Mesothelial cell of epicardium (in vitro differentiated cells): Measurements from ENCODE around the gene BTBD16. TPM values are rescaled to one million over a fixed set of nuclear protein-coding genes. Genes with fewer than 3 reads are reported as not detected.

ENCODE experiments used
- DNase-seq, 2 experiments: peaks; one replicate each; pipeline ENCODE4 v3.0.0; 2021; ENCODE audit warnings: low spot score in 2 of 2; ENCODE audit not compliant: unreplicated experiment in 2 of 2
- H3K27ac Mint-ChIP-seq: 2 replicates; pipeline ENCODE4 v1.8.0; 2021; ENCODE audit warnings: mixed read lengths
- H3K27me3 Mint-ChIP-seq: 2 replicates; pipeline ENCODE4 v1.8.0; 2021; ENCODE audit warnings: low read depth, mixed read lengths
- H3K36me3 Mint-ChIP-seq: 2 replicates; pipeline ENCODE4 v1.8.0; 2021; ENCODE audit warnings: mixed read lengths
- H3K4me1 Mint-ChIP-seq: 2 replicates; pipeline ENCODE4 v1.8.0; 2021; ENCODE audit warnings: mixed read lengths
- H3K4me3 Mint-ChIP-seq: 2 replicates; pipeline ENCODE4 v1.8.0; 2021; ENCODE audit warnings: mild to moderate bottlenecking, moderate library complexity, mixed read lengths
- H3K9me3 Mint-ChIP-seq: 2 replicates; pipeline ENCODE4 v1.8.0; 2021; ENCODE audit warnings: mixed read lengths
- total RNA-seq: library from RNA; stranded (reverse); gene quantifications from 3 replicates; pipeline ENCODE4 v1.2.1, GENCODE V29; 2021
- TF ChIP-seq, protein P1 (sequence below): fragments of 200-600 bp; sonication (generic); IDR thresholded peaks from one replicate; pipeline ENCODE4 v1.5.0; 2021; ENCODE audit warnings: antibody characterized with exemption; ENCODE audit not compliant: unreplicated experiment

The BTBD16 gene
- total RNA-seq, 1 donor from 2014 or later, result not detected

DNA sequence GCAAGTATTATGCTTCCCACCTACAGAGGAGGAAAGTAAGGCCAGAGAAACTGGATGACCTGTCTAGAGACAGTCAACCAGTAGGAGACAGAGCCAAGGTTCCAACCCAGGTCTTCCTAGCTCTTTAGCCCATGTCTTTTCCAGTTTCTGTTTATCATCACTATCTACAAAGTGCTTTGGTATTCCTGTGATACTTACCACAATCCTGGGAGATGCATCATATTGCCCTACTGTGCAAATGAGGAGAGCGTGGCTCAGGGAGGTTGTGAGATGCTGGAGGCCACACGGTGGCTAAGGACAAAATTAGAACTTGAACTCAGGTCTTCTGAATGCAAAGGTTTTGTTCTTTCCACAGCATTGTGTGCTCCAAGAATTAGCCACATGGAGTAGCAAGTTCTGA, 92.2 kb downstream of the BTBD16 start:
- Mint-ChIP-seq H3K36me3 (no peaks in the 10 kb centered on the region), H3K4me3 (no peak overlapping the region), H3K9me3 (peaks cover 18% of the 10 kb centered on the region), H3K4me1 (no peaks in the 10 kb centered on the region), H3K27me3 (peaks cover 13% of the 10 kb centered on the region), H3K27ac (no peak overlapping the region)
- TF ChIP-seq, protein P1, sequence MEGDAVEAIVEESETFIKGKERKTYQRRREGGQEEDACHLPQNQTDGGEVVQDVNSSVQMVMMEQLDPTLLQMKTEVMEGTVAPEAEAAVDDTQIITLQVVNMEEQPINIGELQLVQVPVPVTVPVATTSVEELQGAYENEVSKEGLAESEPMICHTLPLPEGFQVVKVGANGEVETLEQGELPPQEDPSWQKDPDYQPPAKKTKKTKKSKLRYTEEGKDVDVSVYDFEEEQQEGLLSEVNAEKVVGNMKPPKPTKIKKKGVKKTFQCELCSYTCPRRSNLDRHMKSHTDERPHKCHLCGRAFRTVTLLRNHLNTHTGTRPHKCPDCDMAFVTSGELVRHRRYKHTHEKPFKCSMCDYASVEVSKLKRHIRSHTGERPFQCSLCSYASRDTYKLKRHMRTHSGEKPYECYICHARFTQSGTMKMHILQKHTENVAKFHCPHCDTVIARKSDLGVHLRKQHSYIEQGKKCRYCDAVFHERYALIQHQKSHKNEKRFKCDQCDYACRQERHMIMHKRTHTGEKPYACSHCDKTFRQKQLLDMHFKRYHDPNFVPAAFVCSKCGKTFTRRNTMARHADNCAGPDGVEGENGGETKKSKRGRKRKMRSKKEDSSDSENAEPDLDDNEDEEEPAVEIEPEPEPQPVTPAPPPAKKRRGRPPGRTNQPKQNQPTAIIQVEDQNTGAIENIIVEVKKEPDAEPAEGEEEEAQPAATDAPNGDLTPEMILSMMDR, result no peak
- no peak for DNase-seq

DNA sequence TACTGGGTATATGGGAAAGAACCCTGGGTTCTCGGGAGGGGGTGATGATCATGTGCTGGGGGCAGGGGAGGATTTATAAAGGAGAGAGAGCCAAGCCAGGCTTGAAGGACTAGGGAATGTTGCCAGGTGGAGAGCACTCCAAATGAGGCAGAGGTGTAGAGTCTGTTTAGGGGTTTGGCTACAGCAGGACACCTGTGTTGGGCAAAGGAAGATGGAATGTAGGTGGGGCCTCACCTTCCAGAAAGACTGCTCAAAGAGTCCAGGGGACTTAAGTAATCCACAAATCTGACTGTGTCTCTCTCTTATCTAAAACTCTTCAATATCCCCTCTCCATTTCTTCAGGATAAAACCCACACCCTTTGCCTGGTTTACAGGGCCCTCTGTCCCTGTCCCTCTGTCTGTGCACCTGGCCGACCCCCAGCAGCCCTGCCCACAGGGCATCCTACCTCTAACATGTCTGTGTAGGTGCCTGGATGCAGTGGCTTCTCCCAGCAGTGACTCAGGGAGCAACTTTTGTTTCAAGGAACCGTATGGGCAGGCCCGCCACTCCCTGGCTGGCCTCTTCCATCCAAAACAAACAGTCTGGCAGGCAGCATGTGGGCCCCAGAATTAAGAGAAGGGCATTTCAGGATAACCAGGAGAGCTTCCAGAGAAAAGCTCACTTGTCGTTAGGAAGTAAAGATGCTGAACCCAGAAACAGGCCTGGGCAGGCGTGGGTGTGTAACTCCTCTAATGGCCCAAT, 92.8 kb downstream of the BTBD16 start:
- DNase-seq, result no peak
- Mint-ChIP-seq H3K9me3 (peaks cover 12% of the 10 kb centered on the region), H3K27me3 (peaks cover 13% of the 10 kb centered on the region), H3K36me3 (no peaks in the 10 kb centered on the region), H3K4me1 (no peaks in the 10 kb centered on the region), H3K4me3 (no peak overlapping the region), H3K27ac (no peak overlapping the region)
- TF ChIP-seq, protein P1, result no peak

DNA sequence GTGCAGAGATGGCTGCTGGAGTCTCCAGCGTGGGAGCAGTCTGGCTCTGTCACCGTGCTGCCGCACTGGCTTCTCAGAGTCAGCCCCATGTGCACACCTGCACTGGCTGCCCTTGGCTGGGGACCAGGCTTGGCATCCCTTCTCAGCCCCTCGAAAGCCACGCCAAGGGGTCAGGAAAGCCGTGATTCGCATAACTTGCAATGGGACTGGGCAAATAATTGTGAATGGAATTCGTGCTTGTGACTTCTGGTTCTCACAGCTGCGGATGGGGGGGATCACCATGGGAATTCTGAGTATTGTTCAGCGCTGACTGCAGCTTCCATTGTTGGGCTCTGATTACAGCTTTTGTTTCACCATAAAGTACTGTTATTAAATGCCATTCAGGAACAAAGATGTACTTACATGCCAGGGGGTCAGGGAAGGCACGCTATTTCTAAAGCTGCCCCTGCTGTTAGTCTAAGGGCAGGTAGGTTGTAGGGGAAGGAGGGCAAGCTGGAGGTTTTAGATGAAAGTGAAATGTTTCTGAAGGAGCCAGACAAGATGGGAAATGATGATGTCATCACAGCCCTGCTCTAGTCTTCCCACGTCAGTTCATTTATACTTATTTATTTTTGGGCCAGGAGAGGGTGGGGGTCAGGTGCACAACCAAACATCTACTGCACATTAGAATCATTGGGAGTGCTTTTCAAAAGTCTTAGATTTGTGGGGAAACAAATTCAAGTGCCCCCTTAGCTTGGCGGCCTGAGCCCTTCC, 97.6 kb downstream of the BTBD16 start:
- H3K27me3 Mint-ChIP-seq, result peaks cover 4% of the 10 kb centered on the region
- peaks cover 11% of the 10 kb centered on the region for H3K9me3 Mint-ChIP-seq
- H3K27ac Mint-ChIP-seq, result no peak overlapping the region
- H3K4me3 Mint-ChIP-seq, result no peak overlapping the region
- DNase-seq, result no peak
- H3K4me1 Mint-ChIP-seq, result peaks cover 13% of the 10 kb centered on the region
- TF ChIP-seq, protein P1, result no peak
- no peaks in the 10 kb centered on the region for H3K36me3 Mint-ChIP-seq

GRCh38 chr10:122373108-122373507, 102.0 kb downstream of the BTBD16 start:
- Mint-ChIP-seq H3K4me3 (peak overlapping the region; percentile 80), H3K4me1 (peaks cover 26% of the 10 kb centered on the region), H3K36me3 (no peaks in the 10 kb centered on the region), H3K9me3 (no peaks in the 10 kb centered on the region), H3K27ac (peak overlapping the region; percentile 96), H3K27me3 (no peaks in the 10 kb centered on the region)
- TF ChIP-seq, protein P1, result no peak
- no peak for DNase-seq

- TF ChIP-seq, protein P1, result no peak
- no peak for DNase-seq
- peak overlapping the region; percentile 96 for H3K27ac Mint-ChIP-seq
- peak overlapping the region; percentile 80 for H3K4me3 Mint-ChIP-seq
- H3K4me1 Mint-ChIP-seq, result peaks cover 26% of the 10 kb centered on the region
- no peaks in the 10 kb centered on the region for H3K36me3 Mint-ChIP-seq
- no peaks in the 10 kb centered on the region for H3K9me3 Mint-ChIP-seq
- H3K27me3 Mint-ChIP-seq, result no peaks in the 10 kb centered on the region
Measured at GRCh38 chr10:122373721-122374120, 102.6 kb downstream of the BTBD16 start.
